D721Med (cell line): ENCODE measurements around the gene CDRT4.
"Not testable (repeated sequence)": the region's sequence is repeated elsewhere in the genome, so short reads cannot be mapped to it uniquely, and the experiment has no call there.

Source experiments
- DNase-seq: peaks from one replicate; pipeline ENCODE4 v3.0.0; 2011; ENCODE audit warnings: low spot score; ENCODE audit not compliant: insufficient read length
- FAIRE-seq: peaks from 2 replicates; lab custom pipeline; 2011; peaks lifted over from hg19 to GRCh38; lab: Jason Lieb, UNC
- TF ChIP-seq, protein P1 (sequence below): IDR thresholded peaks from 2 replicates; pipeline ENCODE4 v1.5.1; 2012; ENCODE audit warnings: mild to moderate bottlenecking, control low read depth; ENCODE audit not compliant: insufficient read depth; ENCODE audit errors: missing control alignments

Gene CDRT4

DNA sequence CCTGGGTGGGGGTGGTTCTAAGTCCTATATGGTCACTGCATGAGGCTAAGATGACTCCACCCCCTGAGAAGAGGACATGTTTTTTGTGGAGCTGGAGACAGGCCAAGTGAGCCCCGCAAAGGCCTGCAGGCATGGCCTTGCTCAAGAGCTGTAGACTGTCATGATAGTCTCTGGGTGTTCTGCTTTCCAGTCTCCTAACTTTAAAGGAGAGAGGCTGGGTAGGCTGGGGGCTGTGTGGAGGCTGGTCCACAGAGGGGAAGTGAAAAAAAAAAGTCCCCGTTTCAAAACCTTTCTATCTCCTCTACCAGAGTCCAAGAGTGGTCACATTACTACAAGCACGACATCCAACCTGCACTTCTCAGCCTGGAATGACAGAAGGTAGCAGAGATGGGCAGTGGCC is 27.1 kb downstream of the CDRT4 start:
- TF ChIP-seq, protein P1, sequence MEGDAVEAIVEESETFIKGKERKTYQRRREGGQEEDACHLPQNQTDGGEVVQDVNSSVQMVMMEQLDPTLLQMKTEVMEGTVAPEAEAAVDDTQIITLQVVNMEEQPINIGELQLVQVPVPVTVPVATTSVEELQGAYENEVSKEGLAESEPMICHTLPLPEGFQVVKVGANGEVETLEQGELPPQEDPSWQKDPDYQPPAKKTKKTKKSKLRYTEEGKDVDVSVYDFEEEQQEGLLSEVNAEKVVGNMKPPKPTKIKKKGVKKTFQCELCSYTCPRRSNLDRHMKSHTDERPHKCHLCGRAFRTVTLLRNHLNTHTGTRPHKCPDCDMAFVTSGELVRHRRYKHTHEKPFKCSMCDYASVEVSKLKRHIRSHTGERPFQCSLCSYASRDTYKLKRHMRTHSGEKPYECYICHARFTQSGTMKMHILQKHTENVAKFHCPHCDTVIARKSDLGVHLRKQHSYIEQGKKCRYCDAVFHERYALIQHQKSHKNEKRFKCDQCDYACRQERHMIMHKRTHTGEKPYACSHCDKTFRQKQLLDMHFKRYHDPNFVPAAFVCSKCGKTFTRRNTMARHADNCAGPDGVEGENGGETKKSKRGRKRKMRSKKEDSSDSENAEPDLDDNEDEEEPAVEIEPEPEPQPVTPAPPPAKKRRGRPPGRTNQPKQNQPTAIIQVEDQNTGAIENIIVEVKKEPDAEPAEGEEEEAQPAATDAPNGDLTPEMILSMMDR: no peak
- FAIRE-seq (no peak), DNase-seq (no peak)

DNA sequence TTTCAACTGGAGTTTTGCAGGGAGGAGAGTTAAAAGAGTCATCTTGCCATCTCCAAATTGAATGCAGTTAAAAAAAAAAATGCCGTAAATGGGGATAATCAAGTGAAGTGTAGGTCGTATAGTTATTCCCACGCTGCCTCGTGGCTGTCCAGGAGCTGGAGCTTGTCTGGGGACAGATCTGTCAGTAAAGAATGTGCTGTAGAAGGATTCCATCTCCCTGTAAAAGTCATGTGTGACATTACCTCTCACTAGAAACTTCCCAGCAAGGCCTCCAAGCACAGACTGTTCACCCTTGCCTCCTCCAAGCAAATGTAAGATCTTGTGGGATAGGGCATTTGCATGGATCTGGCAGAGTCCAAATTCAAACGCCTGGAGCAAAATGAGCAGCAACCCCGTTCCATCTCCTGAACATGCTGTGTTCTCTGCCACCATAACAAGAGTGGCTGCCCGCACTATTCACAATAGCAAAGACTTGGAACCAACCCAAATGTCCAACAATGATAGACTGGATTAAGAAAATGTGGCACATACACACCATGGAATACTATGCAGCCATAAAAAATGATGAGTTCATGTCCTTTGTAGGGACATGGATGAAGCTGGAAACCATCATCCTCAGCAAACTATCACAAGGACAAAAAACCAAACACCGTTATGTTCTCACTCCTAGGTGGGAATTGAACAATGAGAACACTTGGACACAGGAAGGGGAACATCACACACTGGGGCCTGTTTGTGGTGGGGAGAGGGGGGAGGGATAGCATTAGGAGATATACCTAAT is 28.0 kb downstream of the CDRT4 start:
- not testable (repeated sequence) for FAIRE-seq, DNase-seq

DNA sequence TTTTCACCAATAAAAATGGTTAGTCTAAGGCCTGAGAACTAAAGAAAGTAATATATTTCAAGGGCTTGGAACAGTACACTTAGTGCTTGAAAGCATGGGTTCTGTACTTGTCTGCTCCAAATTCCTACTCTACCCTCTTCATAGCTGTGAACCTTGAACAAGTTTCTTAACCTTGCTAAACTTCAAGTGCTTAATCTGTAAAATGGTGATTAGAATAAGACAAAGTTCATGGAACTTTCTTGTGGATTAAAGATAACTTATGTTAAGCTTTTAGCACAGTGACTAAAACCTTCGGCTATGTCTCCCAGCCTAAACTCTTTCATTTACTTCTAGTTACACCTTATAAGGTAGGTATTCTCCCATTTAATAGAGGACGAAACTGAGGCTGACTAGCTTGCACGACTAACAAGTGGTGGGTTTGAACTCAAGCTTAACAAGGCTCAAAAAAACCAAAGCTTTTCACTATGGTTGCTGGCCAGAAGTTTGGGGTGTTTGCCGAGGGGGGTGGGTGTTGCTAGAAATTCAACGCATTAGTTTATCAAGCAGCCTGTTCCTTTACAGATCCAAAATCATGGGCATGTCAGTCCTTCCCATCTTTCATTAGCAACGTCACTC is 28.8 kb downstream of the CDRT4 start:
- DNase-seq (no peak), FAIRE-seq (no peak)
- TF ChIP-seq, protein P1: no peak

DNA sequence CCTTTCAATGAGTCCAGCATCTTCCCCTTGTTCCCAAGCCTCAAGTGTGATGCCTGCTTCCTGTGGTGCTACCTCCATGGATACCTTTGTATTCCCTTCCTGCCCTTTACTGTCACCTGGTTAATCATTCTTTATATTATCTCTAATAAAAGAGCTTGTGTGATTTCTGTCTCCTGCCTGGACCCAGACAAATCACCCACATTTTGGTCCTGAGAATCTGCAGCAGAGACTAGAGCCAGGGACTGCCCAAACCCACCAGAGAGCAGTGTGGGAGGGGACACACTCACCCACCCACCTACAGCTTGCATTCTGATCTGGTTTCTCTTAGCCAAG is 30.2 kb downstream of the CDRT4 start:
- FAIRE-seq (no peak), DNase-seq (no peak)
- TF ChIP-seq, protein P1: no peak

DNA sequence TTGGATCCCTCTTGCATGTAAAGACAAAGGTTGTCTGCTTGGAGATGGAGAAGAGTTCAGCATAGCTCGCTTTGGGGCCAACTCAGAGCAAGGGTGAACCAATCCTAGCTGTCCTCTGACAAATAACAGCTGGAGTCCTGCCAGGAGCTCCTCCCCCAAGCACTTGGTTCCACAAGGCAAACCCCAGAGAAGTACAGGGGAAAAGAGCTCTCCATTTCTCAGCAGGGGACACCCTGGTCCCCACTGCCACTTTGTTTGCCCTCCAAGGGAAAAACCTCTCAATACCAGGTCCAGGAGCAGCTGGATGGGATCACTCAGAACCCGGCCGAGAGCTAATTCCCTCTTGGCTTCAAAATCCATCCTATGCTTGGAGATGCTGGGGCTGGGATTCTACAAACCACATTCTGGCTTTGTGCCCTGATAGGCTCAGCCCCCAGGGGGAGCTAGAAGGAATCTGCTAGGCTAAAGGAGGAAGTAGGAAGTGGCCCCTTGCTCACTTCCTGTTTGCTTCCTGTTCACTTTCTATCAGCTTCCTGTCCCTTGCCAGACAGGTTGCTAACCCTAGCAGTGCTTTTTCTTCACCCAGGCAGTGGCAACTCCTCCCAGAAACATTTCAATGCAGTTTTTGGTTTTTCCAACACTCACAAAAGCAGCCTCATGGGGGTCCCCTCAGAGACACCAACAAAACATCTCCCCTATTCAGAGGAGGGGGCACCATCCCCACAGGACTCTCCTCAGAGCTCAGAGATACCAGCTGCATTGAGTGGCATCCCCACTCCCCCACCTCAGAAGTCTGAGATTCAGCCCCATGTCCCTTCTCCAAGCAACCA is 30.7 kb downstream of the CDRT4 start:
- TF ChIP-seq, protein P1: no peak
- FAIRE-seq: no peak
- no peak for DNase-seq

DNA sequence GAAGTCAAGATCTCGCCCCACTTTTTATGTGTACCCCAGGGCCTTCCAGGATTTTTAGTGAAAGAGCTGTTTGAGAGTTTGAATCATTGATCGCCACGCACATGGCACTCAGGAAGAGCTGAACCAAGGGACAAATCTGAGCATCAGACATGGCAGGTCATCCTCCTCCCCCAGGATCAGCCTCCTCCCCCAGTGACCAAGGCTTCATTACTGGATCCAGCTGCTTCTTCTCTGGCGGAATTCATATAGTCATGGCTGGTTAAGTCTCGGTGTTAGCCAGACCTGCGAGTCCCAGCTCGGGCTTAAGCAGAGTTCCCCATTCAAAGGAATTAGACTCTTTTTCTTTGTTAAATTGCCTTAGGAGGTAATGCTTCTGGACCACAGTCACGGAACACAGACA is 32.5 kb downstream of the CDRT4 start:
- FAIRE-seq (no peak), DNase-seq (no peak)
- TF ChIP-seq, protein P1: no peak

DNA sequence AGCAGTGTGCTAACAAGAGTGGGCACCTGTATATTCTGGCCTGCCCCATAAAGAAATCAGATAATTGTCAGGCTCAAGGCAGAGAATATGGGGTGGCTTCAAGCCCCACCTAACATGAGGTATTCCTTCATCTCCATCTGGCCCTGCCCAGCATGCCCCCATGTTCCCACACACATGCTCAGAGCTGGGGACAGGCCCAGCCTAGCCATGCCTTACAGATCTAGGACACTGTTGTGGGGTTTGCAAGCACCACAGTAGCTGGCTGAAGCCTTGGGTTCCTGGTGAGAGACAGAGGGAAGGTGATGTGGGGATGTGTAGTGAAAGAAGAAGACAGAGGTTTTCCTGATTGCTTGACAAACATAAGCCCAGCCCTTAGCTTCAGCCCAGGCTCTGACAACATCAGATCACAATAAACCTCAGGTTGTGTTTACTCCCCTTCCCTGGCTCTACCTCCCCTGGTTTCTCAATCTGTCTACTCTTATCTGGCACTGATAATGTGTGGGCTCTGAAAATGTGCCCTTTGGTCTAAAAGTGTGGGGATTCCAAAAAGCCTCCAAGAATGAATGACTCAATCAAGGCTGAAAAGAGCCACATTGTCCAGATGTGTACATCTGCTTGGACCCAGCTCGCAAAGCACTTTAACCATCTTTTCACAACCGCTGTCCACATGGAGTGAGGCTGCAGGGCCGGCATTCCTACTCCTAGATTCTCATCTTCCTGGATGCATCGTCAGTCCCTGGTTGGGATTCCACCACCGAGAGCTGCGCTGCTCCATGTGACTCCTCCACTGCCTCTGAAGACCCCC is 34.4 kb downstream of the CDRT4 start:
- TF ChIP-seq, protein P1: no peak
- DNase-seq: no peak
- FAIRE-seq: no peak
